Stimulated activated CD4-positive, alpha-beta T cell treated with anti-CD3 and anti-CD28 coated beads, Interleukin-1b, Interleukin-23, amount 100 ng/mL, for 24 hours (primary cell): Measurements from ENCODE around the gene CREB5.

Experiments used
- DNase-seq, 4 experiments: peaks; one replicate each; pipeline ENCODE4 v3.0.0-alpha.2; 2020; ENCODE audit warnings: low read depth in 4 of 4, low spot score in 1 of 4

CREB5 gene

DNA sequence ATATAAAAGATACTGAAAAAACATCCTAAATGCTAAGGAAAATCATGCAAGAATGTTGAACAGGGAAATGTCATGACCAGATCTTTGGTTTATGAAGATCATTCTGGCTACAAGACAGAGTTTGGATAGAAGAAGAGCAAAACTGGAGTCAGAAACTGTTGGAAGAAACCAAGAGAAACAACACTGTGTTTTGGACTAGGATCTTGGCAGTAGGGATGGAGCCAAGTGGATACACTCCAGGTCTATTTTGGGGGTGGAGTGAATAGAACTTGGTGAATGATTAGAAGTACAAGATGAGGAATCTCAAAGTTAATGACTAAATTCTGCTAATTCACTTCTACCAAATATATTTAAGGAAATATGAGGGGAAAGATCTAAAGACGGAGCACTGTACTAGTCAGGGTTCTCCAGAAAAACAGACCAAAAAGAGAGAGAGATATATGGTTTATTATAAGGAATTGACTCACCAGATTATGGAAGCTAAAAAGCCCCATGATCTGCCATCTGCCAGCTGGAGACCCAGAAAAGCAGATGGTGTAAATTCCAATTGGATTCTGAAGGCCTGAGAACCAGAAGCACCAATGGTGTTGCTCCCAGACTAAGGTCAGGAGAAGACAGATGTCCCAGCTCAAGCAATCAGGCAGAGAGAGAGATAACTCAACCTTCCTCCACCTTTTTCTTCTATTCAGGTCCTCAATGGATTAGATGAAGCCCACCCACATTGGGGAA is 290.9 kb downstream of the CREB5 start:
- DNase-seq: no peak

DNA sequence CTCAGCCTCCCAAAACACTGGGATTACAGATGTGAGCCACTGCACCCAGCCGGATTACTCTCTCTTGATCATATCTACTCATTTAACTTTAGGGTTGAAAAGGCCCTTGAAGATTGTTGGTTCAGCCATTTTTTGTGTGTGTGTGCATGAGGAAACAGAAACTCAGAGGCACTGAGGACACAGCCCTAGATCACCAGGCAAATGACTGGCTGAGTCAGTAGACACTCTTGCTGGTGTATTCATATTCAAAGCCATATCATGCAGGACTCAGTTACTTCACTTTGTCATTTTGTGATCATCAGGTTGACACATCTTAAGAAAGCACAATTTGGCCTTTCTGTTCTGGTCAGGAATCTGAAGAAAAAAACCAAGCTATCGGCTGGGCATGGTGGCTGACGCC is 292.4 kb downstream of the CREB5 start:
- DNase-seq: no peak

DNA sequence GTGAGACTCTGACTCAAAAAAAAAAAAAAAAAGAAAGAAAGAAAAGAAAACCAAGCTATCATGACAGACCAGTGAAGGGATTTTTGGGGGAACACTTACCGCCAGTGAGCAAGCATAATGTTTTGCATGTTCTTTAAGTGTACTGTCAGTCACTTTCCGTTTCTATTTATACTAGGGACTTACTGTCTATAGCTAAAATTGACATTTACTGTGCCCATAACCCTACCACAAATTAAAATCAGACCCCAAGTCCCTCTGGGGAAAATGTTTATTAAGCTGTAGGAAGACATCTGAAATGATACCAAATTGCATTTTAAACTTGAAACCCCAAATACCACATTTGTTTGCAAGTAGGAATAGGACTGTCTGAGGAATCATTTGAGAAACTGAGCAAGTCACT is 293.0 kb downstream of the CREB5 start:
- DNase-seq: no peak

DNA sequence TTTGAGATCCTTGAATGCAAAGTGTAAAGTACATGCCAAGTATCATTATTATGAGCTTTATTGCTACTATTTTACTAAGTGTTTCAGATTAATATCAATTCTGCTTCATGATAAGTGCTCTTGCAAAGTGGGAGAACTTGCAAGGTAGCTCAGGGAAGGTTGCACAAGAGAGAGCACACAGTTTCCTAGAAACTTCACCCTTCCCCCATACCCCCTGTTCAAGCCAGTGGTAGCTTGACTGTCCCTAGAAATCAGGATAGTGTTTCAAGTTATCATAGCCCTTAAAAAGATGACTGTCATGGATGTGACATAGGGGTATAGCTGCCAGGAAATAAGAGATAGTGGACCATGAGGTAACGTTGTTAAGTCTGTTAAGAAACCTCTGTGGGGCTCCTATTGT is 294.3 kb downstream of the CREB5 start:
- no peak for DNase-seq

DNA sequence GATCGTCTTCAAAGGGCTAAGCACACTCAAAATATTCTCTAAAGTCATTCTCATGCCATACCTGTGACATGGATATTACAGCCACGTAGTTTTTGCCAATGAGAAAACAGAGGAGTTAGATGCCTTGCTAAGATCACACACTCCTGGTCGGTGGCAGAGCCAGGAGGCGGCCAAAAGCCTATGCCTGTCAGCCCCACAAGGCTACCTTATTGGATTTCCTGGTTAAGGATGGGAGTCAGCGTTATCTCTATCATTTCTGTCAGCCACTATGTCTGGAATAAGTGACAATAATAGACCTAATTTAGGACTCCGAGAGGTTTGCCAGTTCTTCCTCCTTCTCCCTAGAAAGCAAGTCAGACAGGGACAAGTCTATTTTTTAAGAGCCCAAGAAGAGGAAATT is 295.0 kb downstream of the CREB5 start:
- no peak for DNase-seq

DNA sequence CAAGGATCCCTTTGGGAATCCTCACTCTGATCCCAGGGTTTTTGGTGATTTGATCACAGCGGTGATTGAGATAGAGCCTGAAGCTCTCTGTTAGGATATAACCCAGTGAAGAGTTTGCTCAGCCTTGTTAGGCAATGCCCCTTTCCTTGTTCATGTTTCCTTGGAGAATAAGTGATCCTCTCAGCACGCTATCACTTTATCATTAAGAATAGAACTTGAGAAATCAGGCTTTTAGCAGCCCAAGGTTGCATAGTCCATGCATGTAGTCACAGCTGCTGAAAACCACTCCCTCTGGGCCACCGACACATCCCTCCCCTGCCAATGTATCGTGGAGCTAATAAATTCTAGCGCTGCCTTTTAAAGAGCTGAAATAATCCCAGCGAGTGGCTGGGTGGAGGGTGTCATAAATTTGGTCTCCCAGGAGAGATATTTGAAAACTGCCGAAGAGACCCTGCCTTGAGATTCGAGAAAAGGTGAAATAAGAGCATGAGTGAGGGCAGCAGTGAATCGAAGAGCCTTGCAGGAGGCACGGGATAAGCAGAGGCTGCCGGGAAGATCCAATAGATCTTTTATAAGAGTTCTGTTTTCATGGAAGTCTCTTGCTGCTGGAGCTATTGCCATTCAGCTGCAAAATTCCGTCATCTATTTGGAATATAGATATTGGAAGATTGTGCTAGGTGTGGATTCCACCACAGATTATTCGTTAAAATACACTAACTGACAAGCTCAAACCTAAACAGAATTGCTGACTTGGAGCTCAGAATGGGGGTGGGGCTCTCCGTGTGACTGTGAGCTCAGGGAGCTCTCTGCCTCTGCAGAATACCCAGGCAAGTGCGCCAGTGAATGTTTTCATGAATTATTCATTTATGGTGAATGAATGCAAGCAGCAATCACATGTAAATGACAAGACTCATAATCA is 296.0 kb downstream of the CREB5 start:
- DNase-seq: no peak

DNA sequence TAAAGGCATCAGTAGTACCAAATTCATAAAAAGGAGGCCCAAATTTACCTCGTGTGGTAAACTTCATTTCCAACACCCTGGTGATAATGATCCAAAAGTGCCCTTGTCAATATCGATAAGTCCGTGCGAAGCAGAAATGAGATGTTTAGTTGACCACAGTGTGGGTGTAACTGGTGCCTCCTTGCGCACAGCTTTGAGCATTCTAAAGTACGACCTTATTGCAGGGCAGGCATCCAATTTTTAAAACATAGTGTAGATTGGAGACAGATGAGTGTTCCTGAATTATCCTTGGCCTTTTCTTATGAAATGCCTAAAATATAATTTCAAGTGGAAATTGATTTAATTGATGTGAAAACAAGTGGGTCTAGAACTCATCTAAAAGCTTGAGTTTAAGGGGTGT is 297.4 kb downstream of the CREB5 start:
- DNase-seq: no peak

DNA sequence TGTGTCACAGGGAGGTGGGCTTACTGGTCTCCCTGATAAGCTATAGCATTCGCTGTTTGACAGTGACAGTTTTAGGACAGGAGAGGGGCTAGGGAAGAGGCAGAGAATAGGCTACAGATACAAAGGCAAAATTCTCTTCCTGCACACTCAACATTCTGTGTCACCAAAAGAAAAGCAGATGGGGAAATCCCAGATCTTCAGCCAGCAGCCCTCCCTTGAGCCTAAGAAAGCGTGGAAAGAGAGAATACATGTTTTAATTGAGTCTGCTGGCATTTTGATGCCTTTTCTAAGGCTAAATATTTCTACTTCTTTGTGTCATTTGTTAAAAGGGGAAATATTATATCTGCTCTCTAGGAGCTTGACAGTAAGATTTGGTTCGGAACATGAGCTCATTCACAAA is 298.8 kb downstream of the CREB5 start:
- no peak for DNase-seq

DNA sequence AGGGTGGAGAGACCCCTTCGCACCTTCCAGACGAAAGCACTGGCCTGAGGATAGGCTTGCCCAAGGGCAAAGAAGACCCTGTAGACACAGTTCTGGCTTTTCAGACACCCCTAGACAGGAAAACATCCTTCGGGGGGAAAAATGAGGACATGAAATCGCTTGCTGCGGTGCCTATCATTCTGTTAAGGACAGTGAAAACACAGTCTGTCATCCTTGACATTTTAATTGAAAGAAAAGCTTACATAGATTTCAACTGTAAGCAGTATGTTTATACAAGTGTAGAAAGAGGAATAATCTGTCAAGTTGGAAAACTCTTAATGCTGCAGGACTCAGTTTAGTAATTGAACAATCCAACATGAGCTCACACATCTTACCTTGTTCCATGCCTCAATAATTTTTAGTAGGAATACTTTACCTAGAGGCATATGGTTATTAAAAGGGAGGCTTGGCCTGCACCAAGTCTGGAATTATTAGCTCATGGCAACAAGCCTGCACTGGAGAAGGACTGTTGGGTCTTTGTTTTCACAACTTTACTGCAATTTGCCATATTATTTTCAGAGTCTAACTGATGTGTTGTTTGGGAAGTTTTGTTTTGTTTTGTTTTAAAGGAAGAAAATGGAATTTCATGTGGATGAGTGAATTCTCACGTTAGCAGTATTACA is 302.3 kb downstream of the CREB5 start:
- DNase-seq: no peak

DNA sequence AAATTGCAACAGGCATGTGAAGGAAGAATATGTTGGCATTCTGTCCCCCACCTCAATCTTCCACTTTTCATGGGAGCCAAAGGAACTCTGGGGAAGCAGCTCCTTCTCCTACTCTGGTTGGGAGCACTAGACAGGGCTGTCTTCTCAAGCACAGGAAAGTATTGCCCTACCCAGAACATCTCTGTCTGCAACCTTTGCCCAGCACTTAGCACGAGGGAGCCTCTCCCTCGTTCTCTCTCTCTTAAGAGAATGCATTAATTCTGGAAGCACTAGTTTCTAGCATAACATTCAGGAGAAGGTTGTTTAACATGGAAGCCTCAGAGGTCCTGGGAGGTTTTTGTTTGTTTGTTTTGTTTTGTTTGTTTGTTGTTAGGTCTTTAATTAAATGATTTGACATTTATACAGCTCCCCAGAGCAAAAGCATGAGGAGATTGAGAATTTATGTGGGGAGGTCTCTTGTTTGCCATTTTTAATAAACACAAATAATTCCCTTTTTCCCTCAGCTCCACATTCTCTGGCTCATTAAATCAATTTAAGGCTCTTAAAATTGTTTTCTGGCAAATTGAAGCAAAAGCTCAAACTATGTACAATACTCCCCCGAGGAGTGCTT is 305.2 kb downstream of the CREB5 start:
- DNase-seq: no peak

DNA sequence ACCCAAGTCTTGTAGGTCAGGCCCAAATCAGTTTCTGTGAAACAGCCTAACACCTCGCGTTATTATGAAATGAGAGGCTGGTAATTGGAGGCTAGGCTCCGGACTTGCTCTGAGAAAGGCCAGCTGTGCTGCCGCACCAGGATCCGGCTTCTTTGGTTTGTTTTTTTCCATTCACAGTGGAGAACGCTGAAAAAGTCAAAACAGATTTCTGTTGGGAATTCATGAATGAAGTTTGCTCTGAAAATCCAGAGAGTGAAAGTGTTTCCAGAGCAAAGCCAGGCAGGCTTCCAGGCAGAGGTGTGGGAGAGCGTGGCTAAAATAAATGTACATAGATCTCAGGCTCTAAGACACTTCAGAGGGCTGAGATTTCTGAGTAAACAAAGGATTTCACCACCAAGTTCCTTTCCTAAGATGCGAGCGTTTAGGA is 305.8 kb downstream of the CREB5 start:
- DNase-seq: no peak

DNA sequence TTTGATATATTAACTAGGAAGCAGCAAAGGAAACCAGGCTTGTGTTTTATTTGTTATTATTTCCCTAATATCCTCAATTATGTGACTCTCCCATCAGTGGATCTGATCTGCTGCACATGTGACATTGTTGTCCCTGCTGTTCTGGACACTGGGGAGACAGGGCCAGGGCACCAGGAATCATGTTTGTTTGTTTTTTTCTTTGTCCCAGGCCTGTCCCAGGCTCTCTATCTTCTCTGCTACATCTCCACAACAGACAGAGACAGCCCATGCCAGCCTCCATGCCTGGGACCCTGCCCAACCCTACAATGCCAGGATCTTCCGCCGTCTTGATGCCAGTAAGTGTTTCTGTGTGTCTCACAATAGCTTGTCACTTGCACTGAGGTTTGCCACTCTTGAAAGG is 306.2 kb downstream of the CREB5 start:
- DNase-seq: no peak

DNA sequence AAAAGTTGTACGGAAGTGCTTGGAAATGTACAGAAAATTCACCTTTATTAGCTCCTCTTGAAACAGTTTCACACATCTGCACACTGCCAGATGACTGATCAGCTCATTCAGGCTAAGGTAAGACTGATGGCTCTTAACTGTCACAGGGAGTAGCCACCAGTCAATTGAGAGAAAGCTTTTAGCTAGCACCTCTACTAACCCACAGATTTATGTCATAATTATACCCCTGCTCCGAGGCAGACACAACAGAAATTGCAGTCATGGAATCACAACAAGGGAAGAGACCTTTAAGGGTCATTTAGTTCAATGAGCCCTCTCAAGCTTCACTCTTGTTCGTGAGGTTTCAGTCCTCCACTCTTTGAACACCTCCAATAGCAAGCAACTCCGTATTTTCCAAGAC is 310.4 kb downstream of the CREB5 start:
- no peak for DNase-seq

DNA sequence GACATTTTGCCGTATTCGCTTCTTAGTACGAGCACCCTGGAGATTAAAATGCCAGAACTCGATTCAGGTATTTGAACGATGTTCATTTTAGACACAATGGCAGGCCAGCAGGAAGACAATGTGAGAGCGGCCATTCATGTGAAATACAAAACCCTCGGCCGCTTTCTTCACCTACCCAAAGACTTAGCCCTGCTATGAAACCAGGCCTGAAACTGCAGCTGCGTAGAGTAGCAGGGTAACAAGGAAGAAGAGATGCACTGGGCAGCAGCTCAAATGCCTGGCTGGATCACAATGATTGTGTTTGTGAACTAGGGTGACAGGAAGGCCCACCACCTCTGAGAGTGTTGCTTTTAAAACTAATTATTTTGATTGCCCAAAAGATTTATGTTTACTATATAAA is 311.0 kb downstream of the CREB5 start:
- no peak for DNase-seq

DNA sequence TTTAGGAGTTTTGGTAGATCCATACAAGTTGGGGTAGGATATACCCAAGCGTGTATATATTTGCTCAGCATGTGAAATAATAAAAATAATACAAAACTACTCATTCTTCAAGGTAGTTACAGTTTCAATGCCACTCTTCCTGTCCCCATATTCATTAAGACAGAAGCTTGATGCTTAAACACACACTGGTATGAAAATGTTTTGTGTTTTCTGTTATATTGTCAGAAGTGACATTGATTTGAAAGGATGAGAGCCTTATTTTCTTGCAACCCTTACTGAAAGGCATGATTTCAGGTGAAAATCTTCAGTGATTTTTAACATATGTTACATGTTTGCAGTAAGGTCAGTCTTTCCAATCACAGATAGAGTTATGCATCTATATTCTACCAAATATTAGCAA is 312.2 kb downstream of the CREB5 start:
- DNase-seq: no peak

DNA sequence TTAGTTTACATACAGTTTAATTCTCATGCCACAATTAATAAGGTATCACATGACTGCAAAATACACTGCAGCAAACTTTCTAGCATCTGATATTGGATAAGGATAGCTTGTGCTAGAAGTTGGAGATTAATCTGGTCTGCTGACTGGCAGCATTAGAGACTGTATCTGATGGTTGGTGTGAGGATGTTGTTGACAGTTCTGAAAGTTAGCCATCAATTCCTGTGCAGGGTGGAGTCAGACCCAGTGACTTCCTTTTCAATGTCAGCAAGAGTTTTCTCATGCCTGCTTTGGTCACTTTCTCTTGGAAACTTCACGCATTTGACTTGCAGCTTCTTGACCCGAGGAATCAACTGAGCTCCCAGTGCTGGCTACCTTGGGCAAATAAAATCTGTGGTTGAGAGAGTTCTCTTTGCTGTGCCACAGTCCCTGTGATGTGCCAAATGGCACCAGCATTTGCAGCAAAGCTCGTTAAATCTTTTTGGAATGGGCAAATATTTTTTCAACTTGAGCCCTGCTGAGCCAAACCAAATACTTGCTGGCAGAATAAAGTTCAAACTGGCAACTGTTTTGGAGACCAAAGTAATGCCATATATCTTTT is 312.8 kb downstream of the CREB5 start:
- DNase-seq: no peak

DNA sequence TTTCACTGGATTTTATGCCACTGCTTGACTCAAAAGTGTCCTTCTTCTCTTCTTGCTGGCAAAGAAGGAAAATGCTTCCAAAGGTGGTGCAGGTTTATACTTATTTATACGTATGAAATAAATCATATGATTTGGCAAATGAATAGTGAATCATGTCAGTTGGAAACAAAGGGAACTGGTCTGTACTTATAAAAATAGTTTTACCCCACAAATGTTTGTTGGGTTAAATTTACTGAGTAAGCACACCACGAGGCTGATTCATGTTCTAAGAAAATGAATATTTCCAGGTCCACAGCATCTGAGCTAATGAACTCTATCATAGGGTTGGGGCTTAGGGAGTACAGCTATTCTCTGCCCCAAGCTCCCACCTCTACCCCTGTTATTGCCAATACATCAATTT is 313.6 kb downstream of the CREB5 start:
- no peak for DNase-seq

DNA sequence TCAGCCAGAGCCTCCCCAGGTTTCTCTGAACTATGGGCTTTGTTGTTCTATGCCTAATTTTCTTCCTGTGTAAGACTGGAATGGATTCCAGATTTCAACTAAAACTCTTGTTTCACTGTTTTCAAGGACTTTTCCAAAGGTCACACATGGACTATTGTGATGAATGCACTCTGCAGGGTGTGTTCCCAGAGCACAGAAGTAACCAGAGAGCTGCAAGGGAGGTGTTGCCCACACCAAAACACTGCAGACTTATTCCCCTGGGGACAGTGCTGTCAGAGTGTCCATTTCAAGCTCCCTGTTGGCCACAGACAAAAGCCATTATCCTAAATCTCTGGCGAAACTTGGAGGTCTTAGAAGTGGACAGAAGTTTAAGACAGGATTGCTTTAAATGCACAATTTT is 314.2 kb downstream of the CREB5 start:
- no peak for DNase-seq

DNA sequence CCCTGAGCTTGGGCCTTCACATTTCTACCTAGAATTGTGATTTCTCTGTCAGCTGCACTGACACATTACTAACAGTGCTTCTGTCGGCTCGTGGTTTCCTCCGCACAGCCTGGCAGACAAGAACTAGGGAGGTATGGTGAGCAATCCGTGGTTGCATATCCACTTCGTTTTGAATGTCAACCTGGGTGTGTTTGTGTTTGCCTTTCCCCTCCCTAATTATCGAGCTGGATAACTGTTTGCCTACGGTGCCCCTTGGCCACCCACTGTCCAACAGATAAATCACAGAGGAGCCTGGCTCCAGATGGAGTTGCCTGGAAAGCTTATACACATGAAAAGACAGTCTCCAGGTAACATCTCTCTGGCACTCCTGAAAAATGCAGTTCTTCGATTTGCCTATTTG is 317.0 kb downstream of the CREB5 start:
- DNase-seq: no peak

DNA sequence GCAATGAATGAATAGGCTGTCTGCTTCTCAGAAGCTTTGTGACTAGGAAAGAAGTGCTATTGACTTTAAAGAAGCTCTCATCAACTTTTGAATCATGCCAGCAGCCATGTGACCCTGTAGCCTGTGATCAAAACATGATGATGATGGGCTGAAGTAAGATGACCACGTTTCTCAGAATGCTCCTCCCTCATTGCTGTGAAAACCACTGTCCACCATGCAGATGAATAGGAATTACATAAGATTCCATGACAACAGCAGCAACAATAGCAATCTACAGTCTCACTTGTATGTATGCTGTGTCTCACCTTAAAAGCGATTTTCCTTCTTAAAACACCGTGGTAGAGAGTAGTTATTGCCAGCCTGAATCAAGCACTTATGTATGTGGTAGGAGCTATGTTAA is 317.4 kb downstream of the CREB5 start:
- DNase-seq: no peak

DNA sequence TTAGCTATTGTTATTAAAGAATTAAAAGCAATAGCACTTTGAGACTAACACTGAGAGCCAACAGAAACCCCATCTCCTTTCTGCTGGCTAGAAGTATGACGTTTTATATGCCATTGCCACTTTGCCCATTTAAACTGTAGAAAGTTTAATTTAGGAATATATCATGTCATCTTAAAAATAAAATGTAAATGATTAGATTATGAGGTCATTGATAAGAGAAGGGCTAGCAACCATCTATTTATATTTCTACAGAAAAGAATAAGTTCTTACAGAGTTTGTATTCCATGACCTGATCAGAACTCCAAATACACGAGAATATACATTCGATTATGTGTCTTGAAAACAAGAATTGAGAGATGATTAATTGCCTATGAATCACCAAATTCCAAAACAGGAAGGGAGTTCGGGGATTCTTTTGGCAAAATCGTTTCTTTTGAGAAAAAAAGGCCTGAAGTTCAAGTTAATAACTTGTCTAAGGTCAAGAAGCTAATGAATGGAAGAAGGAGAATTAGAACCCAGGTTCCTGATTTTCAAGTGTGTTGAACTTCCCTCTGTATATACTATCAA is 318.9 kb downstream of the CREB5 start:
- no peak for DNase-seq
